OCI-M1 (cell line): ENCODE data around the gene RPTOR.
A peak's percentile ranks its signal among the peaks of the same experiment; 100 is the strongest.

Experiments used
- DNase-seq: peaks from one replicate; lab custom pipeline; 2025; lab: John Stamatoyannopoulos, UW

Gene RPTOR

DNA sequence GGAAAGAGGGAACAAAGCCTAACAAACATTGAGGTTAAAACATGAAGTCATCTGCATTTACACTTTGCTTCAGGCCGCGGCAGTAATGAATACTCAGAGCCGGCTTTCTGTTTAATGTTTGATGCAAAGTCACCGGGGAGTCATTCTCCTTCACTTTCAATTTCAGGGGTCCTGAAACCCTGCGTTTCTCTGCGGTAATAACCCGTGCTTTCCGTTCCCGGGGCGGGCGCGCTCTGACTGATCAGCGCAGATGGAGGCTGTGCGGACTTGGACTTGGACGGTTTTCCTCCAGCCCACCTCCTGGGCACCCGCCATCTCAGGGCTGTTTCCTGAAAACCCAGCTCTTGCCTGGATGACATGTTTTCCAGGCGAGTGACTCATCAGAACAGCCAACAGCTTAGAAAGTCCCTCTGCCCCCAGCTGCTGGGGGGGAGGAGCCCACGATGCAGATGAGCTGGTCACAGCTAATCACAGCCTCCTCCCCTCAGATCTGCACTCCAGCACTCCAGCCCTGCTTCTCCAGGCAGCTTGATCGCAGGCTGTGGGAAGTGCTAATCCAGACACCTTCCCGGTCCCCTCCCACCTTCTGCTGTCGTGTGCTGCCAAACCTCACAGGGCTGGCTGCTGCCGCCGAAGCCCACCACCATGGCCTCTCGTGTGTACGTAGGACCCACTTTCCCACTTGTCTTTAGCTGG lies 288.4 kb downstream of the RPTOR start:
- peak; percentile 95 for DNase-seq

DNA sequence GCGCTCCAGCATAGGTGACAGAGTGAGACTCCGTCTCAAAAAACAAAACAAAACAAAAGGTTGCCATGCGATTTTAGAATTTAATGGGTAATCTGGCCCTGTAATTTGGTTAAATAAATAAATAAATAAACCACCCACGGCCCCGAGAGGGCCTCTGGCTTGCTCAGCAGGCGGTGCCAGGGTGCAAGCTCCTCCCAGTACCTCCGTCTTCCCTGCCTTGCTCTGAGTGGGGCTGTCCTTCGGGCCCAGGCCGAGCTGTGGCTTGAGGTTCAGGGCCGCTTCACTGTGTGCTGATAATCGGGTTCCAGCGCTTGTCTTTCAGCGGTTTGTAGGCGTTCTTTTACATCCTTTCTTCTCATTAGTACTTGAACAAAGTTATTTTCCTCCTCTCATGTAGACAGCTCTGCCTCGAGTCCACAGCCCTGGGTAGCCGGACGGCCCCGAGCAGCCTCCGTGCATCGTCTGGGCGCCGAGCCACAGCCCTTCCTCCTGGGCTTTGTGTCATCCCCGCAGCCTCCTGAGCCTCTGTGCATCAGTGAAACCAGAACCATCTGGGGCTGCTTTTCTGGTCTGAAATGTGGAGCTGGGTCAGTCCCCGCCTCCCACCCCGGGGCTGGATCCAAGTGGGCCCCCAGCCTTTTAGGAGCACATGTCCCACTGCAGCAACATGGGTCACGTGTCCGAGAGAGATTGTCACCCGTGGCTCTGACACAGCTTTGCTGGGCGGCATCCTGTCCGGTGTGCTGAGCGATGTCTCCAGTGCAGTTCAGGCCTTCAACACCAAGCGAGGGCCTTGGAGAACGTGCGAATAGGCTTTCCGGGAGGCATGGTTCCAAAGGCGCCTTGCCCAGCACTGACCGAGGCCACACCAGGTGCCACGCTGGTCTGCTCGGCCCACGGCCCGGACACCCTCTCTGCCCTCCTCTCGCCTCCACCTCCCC lies 289.6 kb downstream of the RPTOR start:
- DNase-seq = no peak

DNA sequence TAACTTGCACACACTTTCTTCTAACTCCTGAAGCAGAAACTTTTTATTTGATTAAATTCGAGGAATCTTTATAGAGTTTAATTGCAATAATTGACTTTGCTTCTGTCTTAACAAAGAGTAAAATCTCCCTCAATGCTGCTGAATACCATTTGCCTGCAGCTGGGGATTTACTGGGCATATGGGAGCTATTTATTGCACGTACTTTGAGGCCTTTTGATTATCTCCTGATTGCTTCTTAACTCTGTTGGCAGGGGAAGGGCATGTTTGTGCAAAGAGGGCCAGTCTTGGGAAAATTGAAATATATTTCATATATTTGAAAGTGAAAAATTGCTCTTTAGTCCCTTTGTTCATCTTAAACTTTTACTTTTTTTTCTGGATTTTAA lies 290.2 kb downstream of the RPTOR start:
- no peak for DNase-seq

DNA sequence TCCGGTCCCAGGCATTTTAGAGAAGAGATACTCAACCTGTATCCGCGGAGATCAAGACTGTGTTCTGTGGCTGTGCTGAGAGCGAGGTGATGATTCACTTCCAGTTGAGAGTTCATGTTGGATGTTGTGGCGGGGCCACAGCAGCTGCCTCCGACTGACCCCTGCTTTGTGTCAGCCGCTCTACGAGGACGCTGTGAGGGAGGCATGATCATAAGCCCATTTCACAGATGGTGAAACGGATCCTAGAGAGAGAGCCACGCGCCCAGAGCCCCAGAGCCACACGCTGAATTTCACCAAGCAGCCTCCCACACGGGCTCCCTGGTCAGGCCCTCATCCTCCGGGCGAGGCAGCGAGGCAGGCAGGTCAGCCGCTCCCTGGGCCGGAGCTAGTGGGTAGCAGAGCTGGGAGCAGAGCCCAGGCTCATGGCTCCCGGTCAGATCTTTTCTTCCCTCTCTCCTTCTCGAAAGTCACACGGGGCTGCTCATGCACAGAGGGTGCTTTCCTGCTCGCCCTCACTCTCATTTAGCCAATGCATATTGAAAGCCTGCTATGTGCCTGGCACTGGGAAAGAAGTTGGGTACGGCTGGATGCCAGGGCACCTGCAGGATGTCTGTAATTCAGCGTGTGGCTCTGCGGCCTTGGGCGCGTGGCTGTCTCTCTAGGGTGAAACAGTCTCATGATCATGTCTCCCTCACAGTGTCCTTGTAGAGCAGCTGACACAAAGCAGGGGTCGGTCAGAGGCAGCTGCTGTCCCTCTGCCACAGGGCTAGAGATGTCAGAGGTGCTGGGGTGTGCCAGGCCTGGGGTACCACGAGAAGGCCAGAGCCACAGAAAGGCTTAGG lies 291.4 kb downstream of the RPTOR start:
- no peak for DNase-seq

DNA sequence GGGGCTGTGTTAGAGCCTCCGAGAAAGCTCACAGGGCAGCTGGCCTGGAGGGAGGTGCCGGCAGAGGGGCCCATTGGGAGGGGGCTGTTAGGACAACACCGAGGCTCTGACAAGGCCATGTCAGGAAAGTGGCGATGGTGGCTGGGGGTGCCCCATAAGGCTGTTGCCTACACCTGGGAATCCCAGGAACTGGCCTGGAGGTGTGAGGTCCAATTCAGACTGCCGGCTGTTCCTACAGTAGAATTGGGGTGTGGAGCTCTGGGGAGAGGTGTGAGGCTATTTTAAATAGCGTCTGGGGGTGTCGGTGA lies 292.0 kb downstream of the RPTOR start:
- no peak for DNase-seq

DNA sequence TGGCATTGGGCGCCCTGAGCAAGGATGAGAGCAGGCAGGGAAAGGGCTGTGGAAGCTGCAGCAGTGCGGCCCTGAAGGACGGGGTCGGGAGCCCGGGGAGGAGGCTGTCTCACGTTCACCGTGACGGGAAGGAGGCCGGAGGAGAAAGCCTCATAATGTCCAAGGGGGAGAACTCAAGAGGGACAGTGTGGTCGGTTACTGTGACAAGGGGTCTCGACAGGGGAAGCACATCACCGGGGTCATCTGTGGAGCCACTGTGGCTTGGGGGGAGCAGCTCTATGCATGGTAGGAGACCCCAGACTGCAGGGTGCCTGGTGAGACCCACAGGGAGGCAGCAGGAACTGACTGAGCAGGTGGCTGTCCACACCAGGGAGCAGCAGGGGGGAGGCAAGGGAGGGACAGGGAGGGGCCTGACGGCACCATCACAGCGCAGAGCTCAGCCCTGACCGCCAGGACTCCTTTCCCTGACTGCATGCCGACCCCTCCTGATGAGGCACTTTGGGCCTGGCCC lies 292.4 kb downstream of the RPTOR start:
- no peak for DNase-seq

DNA sequence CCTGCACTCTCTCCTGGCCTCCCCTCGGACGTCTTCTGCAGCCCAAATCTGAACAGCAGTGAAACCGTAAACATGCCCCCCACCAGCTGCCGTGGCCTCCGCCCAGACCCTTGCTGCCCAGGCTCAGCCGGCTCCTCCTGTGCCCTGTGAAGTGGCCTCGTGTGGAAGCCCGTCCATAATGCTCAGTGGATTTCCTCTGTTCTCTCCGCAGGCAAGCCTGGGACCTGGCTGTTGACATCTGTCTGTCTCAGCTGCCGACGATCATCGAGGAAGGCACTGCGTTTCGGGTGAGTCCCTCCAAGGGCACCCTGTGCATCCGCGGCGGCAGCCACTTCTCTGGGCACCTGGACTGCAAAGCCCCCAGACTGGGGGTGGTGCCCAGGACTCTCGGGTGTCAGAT lies 293.1 kb downstream of the RPTOR start:
- DNase-seq = no peak

DNA sequence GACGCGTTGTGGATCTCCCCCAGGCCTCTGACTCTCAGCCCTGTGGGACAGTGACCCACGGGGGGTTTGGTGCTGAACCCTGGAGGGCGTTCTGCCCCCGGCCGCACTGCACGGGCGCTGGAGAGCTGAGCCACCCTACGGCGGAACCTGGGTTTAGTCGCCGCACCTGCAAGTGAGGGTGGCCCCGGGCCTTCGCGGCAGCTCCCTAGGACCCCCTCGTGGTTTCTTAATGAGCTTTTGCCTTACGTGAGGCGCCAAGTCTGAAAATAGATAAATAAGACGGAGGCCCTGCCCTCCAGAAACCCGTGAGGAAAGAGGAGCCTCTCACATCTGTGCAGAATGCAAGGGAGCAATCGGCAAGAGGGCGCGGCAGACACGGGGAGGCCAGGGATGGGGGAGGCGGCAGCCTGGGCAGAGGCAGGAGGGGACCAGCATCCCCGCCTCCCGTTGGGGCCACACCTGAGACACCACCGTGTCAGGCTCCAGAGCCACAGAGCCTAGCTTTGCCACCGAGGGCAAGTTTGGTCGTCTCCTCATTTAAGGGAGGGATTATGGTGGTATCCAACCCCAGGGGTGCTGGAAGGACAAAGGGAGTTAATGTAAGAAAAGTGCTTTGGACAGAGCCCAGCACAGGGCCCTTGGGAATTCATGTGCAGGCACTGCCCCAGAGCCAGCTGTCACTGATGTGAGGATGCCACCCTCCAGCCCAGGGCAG lies 293.8 kb downstream of the RPTOR start:
- DNase-seq = no peak

DNA sequence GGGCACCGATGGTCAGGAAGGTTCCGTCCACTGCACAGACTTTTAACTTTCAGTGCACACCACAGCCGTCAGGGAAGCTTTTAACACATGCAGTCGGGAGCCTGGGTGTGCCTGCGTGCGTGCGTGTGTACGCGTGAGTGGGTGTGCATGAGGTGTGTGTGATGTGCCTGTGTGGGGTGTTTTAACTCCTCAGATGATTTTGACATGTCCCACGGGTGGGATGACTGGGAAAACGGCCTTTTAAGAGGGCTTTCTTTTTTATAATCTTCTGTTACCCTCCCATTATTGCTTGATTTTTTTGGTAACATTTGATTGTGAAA lies 294.3 kb downstream of the RPTOR start:
- no peak for DNase-seq

DNA sequence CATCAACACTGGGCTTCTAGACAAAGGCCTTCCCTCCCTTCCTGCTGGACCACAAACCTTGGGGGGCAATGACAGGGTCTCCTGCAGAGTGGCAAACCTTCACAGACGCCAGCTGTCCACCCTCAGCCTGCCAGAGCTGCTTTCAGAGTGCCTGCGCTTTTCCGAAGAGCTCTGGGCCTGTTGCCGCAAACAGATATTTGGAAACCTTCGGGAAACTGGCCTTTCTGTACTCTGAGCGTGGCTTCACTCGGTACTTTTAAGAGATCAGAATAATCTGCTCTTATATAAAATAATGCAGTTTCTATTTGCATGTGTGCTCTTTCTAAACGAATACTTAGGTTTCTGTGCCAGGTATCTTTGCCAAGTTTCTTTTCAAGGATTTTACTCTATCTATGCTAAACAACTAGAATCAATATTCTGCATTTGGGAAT lies 294.9 kb downstream of the RPTOR start:
- no peak for DNase-seq

DNA sequence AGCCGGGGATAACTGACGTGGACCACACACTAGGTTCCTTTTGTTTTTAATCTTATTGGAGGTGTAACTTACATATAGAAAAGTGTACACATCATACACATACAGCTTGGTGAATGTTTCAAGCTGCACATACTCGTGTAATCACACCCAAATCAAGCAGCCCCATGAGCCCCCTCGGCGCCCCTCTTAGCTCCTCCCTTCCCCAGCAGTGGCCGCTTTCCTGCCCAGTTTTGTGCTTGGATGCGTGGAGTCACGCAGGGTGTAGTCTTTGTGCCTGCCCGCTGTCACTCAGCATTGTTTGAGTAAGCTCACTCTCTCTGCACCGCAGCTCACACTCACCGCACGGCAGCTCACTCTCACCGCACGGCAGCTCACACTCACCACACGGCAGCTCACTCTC lies 295.3 kb downstream of the RPTOR start:
- DNase-seq = no peak

DNA sequence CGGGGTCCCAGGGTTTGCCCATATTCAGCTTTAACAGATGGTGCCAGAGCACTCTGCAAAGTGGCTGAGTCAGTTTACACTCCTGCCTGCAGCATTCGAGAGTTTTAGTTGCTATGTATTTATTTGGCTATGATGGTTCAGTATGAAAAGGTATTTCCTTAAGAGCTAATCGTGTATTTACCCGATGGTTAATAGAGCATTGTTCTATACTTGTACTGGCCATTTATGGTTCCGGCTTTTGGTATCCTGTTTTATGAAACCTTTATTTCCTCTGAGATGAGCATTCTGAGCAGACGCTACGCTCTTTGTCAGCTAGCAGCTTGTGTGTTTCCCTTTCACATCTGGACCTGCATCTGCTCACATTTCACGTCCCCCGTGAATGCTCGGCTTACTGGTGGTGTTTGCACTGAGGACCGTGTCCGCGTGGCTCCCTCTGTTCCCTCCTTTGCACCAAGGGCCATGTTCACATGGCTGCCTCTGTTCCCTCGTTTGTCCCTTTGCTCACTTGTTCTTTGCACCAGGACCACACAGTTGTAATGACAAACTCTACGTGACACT lies 297.9 kb downstream of the RPTOR start:
- DNase-seq = no peak

DNA sequence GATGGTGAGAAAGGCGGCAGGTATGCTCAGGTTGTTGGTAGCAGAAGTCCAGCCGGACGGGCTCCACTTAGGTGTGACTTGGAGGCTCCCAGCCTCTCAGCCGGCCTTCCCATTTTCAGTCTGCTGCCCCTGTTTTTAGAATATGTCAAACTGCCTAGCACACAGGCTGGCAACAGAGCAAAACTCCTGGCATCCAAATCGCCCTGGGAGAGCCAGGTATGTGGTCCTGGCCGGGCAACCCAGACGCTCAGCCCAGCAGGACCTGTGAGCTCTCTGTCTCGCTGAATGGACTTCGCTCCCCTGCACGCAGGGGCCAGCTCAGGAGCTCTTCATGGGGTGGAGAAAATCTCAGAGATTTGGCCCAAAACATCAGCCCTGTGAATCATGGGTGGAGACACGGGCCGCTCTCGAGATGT lies 299.1 kb downstream of the RPTOR start:
- DNase-seq = no peak

DNA sequence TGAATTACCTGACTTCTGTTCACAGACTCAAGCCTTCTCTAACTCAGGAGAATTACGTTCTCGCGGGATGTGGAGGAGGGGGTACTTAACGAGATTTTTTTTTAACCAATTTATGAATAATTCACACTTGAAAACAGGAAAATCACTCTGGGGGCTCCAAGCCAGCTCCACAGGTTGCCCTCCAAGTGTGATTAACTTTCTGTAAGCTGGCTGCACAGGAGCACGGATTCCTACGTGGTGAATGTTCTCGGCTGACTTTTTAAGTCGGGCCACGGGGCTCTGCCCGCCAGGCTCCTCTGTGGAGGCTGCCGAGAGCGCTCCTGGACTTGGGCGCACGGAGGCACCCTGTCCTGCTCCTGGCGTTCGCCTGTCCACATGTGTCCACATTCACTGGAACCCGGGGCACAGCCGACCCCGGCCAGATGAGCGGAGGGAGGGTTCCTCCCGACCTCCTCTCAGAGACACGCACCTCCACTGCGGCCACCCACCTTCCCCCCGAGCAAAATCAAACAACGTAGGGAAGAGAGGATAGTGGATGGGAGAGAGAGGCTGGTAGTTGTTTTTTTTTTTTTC lies 299.9 kb downstream of the RPTOR start:
- DNase-seq = no peak

DNA sequence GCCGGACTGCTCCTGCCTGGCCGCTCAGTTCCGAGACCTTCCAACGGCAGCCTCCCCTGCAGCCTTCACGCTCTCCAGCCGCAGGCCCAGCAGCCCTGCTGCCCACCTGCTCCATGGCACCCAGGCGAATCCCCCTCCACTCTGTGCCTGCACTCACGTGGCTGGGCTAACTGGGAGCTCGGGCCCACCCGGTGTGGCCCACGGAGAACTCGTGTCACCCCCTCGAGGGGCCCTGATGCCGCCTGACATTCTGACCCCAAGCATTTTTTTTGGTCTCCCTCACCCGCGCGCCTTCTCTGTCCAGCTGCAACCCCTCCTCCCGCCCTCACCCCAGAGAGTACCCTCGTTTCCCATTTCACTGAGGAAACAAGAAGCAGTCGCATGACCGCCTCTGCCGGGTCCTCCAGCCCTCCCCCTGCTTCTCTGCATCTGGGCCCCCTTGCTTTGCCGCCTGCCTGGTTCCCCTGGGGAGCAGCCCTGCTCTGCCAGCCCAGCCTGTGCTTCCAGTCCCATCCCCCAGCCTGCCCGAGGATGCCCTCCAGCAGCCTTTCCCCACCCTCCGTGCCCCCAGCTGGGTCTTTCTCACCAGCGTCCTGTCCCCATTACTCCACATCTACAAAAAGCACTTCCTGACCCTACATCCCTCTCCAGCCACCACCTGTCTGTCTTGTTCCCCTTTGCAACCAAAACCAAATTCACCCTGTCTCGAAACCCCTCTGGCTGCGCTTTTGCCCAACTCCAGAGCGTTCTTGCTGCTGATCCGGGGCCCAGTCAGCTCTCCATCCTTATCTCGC lies 300.6 kb downstream of the RPTOR start:
- DNase-seq = no peak

DNA sequence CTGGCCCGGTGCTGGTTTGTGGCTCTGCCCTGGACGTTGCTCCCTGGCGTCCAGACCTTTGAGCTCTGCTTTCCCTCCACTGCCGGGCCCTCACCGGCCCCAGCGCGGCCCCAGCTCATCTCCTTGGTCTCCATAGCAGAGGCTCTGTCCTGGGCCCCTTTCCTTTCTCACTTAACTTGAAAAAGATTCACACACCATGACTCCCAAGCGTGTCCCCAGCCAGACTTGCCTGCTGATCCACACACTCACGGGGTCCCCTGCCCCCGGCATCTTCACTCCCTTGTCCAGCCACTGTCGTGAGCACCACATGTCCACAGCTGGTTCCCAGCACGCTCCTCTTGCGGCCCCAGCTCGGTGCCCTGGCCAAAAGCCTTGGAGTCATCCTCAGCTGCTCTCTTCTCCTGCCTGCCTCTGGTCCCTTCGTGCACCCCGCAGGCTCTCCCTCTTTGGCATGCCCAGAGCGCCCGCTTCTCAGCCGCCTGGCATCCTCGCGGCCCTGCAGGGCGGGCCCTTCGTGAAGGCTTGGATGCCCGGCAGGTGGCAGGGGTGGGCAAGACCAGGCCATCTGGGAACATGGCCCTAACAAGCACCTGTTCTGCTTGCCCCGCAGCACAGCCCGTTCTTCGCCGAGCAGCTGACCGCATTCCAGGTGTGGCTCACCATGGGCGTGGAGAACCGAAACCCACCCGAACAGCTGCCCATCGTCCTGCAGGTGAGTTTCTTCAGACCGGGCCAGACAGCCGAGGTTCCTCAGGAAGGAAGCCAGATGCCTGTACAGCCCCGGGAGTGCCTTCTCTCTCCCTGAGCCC lies 301.4 kb downstream of the RPTOR start:
- no peak for DNase-seq

DNA sequence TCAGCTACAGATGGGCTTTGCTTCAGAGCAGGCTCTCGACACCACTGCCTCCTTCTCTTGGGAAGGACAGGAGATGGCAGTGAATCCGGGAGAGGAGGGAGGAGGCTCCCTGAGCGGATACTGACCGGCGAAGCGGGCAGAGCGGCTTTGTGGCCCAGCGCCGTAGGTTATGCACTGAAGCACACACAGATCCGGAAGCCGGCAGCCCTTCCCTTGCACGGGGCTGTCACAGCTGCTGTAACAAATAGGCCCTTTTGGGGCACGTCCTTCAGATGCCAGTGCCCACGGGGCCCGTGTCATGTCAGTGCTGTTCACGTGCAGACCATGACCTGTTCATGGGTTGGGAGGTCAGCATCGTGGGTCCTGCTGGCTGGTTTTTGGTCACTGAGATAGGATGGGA lies 302.3 kb downstream of the RPTOR start:
- no peak for DNase-seq

DNA sequence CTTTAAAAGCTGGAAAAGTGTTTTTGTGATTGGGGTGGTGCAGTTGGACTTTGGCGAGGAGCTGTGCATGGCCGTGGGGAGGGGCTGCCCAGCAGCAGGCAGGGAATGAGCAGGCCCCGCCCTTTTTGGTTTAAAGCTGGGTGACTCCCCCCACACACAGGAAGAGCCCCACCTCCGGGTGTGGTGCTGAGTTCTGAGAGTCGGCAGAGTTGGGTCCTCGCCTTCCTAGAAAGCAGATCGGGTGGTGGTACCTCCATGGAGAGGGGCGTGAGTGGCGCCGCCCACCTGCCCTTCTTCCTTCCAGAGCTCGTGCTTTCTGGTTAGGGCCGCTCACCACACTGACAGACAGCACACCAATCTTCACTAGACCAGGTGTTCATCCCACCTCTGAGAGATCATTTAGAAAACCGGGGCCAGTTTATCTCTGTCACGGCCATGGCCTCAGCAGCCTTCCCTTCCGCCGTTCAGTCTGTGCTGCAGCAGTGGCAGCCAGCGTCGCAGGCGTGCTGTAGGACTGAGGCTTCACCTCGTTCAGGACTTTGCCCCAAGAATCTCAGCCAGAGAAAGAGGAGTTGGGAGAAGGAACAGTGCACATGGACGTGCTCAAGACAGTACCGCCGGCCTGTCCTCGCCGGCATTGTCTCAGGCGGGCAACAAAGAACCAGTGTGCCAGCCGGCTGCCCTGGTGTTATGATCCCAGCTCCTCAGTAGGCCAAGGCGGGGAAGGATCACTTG lies 303.0 kb downstream of the RPTOR start:
- no peak for DNase-seq
